Spleen (tissue), 3 donors: ENCODE data around the gene ABLIM3.

ENCODE experiments used
- POLR2A ChIP-seq, 3 donors: fragments of 450-650 bp; IDR thresholded peaks; one replicate each; pipeline ENCODE4 v1.5.1; 2017; ENCODE audit warnings: antibody characterized with exemption in 3 of 3, mild to moderate bottlenecking in 1 of 3
- POLR2AphosphoS5 ChIP-seq, 3 donors: sonication (generic); formaldehyde crosslinking; IDR thresholded peaks; one replicate each; pipeline ENCODE4 v1.5.1; 2017; ENCODE audit warnings: antibody characterized with exemption in 3 of 3

DNA sequence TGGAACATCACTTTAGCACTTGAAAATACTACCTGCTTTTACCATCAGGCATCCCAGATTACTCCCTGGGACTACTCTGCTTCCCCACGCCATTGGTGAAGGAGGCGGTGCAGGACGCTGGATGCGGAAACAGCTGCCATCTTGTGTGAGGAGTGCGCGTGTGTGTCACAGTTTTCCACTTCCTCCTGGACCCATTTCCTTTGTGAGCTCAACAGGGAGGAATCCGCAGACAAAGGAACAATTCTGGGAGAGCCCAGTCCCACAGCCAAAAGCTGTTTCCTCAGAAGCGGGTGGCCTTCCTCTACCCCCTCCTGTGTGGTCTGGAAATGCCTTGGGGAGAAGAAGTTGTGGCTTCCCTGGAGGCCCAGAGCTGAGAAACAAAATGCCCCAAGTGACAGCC is 147.1 kb downstream of the ABLIM3 start:
- TF ChIP-seq POLR2AphosphoS5 (IDR thresholded peaks at IDR 0.05) (peak in 2 of 3 donors; percentile 30 to 46), POLR2A (IDR thresholded peaks at IDR 0.05) (no peak)
